ENCODE results near the gene CLASP1.
"Not testable (repeated sequence)": the region's sequence is repeated elsewhere in the genome, so short reads cannot be mapped to it uniquely, and the experiment has no call there.

The CLASP1 gene

DNA sequence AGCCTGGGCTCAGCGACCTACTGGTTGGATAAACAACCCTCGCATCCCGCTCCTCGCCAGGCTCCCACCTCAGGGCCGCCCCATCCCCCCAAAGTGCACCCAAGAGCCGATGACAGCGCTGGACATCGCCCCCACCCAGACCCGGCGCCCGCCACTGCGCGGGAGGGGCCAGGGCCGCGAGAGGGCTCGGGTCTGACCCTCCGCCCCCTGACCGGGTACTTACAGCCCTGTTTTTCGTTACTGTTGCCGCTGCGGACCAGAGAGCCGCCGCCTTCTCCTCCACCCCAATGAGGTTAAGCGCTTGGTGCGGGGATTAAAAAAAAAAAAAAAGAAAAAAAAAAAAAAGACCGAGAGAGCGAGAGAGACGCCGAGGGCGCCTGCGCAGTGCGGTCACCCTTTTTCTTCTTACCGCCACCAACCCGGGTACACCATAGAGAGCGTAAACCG, at the start of gene CLASP1:
Gene CLASP1 (minus strand): TSS at position 314 of the 447 bp plus-strand sequence. CDS start 43,567 bp downstream, outside the sequence.
- no peak for DNase-seq

DNA sequence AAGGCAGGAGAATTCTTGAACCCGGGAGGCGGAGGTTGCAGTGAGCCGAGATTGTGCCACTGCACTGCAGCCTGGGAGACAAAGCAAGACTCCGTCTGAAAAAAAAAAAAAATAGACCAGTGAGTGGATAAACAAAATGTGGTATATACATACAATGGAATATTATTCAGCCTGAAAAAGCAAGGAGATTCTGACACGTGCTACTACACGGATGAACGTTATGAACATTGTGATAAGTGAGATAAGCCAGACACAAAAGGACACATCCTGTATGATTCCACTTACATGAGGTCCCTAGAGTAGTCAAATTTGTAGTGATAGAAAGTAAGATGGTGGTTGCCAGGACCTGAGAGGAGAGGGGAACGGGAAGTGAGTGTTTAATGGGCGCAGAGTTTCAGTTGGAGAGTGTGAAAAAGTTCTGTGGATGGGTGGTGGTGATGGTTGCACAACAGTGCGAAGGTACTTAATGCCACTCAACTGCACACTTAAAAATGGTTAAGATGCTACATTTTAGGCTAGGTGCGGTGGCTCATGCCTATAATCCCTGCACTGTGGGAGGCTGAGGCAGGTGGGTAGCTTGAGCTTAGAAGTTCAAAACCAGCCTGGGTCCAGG, 49.2 kb upstream of the CLASP1 start:
- no peak for DNase-seq

DNA sequence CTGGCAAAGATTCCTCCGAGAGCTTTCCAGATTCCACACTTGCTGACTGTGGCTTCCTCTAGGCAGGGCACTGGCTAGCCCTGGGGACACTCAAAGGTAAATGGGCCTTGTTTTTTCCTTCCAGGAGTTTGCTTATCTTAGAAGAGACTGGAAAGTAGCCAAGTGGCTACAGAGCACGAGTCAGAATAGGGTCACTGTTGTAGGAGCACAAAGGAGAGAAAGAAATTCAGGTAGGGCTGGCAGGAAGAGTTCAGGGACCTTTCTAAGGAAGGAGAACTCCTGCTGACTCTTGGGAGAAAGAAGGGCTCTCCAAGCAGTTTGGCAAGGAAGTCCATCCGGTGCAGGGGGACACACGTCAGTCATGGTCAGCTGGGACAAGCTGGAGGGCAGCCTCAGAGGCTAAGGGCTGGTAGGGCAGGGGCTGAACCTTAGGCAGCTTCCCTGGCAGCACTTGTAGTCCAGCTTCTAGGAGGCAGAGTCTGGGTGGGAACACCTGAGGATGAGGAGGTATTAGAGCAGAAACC, 47.9 kb upstream of the CLASP1 start:
- no peak for DNase-seq

GRCh38 chr2:121696410-121696930, 47.2 kb upstream of the CLASP1 start:
- no peak for DNase-seq

DNA sequence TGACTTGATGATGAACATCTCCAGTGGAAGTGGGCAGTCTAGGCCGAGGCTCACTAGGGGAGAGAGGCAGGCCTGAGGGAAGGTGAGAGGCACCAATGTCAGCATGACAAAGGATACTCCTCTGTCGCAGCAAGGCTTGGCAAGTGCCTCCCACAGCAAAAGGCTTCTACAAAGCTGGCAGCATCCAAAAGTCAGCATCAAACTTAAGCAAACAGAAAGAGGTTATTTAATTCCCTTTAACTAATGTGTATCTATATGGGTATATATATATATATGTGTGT, 45.8 kb upstream of the CLASP1 start:
- no peak for DNase-seq

- no peak for DNase-seq
Measured at GRCh38 chr2:121694398-121695170, 45.3 kb upstream of the CLASP1 start.

- DNase-seq, result not testable (repeated sequence)
Measured at GRCh38 chr2:121690572-121690971, 41.3 kb upstream of the CLASP1 start.

- no peak for DNase-seq
Measured at GRCh38 chr2:121690095-121690494, 40.8 kb upstream of the CLASP1 start.

- peak; percentile 38 for DNase-seq
Measured at GRCh38 chr2:121689356-121689755, 40.1 kb upstream of the CLASP1 start.

DNA sequence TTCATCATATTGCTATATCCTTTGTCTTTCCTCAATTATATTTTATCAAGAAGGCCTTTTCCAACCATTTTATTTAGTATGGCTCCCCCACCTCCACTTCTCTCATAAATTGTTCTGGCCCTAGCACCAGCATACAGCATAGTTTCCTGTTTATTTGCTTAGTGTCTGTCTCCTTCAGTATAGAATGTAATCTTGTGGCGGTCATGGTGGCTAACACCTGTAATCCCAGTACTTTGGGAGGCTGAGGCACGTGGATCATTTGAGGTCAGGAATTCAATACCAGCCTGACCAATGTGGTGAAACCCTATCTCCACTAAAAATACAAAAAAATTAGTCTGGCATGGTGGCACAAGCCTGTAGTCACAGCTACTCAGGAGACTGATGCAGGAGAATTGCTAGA, 39.6 kb upstream of the CLASP1 start:
- no peak for DNase-seq

- no peak for DNase-seq
Measured at GRCh38 chr2:121686902-121687301, 37.6 kb upstream of the CLASP1 start.

GRCh38 chr2:121686218-121686617, 37.0 kb upstream of the CLASP1 start:
- DNase-seq, result no peak

GRCh38 chr2:121682396-121683298, 33.4 kb upstream of the CLASP1 start:
- no peak for DNase-seq

GRCh38 chr2:121677855-121678254, 28.6 kb upstream of the CLASP1 start:
- no peak for DNase-seq

- DNase-seq, result not testable (repeated sequence)
Measured at GRCh38 chr2:121671621-121672020, 22.4 kb upstream of the CLASP1 start.

DNA sequence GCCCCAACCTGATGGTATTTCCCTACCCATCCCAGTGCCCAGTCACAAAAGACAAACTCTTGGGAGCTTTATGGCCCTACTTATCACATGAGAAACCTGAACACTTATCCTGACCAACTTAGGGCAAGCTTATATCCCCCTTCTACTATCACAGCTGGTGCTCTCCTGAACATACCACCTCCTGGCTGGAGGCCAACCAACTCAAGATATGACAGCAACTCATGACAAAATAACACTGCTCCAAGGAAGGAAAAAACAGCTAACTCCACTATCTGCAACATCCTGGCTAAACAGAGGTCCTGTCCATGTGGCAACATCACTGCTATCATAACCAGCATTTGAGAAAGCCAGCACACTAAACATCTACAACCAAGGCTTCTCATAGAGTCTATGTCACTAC, 20.9 kb upstream of the CLASP1 start:
- DNase-seq, result no peak

GRCh38 chr2:121667618-121668017, 18.4 kb upstream of the CLASP1 start:
- DNase-seq, result no peak

- no peak for DNase-seq
Measured at GRCh38 chr2:121666042-121666441, 16.8 kb upstream of the CLASP1 start.

GRCh38 chr2:121665504-121665903, 16.2 kb upstream of the CLASP1 start:
- no peak for DNase-seq

DNA sequence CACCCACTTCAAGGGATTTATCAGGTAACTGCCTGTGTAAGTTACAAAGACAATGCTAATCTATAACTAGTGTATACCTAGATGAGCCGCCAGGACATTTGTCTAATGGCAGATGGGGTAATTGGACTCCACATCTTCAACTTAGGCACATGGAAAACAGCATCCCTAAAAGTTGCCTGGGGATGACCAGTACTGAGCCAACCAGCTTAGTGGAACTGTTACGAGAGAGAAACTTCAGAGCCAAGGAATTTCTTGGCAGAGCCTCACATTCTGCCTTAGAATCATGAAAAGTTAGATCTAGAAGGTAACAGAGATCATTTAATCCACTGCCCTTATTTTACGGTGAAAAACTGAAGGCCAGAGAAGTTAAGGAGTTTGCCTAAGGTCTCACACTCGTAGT, 15.5 kb upstream of the CLASP1 start:
- DNase-seq, result no peak

DNA sequence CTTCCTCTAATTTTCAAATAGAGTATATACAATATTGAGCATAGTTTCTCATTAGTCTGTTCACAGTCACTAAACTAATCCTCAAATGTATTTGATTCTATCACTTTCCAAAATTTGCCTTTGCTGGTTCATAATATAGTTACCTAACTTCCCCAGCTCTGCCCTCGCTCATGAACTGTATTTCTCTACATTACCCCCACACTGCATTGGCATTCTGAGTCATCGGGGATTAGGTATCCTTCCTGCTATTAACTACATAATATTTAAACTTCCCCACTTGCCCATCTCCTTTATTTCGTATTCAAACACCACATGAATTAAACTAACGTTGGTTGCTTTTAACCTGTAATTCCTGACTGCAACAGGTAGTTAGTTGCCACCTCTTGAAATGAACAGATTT, 14.8 kb upstream of the CLASP1 start:
- DNase-seq, result no peak

DNA sequence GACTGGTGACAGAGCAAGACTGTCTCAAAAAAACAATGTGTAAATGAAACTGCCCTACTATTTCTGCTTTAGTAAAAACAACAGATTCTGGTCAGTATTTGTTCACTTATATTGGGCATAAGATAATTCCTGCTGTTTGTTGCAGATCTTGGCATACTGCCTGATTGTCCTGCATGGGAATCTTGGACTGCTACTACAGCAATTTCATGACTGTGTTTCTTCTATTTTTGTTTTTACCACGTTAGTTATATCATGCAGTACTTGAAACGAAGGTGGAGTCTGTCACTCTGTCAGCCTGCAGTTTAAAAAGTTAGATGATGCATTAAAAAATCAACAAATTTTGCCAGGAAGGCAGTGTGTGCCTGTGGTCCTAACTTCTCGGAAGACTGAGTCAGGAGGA, 14.2 kb upstream of the CLASP1 start:
- DNase-seq, result no peak

GRCh38 chr2:121662656-121663055, 13.4 kb upstream of the CLASP1 start:
- no peak for DNase-seq
